Measurements from ENCODE around the gene CDK17. TPM values are rescaled to one million over a fixed set of nuclear protein-coding genes. Genes with fewer than 3 reads are reported as not detected.
A peak's percentile ranks its signal among the peaks of the same experiment; 100 is the strongest.
"Not testable (repeated sequence)": the region's sequence is repeated elsewhere in the genome, so short reads cannot be mapped to it uniquely, and the experiment has no call there.

The CDK17 gene
- 10 to 100 TPM; 51.7 to 60.6 TPM for total RNA-seq

DNA sequence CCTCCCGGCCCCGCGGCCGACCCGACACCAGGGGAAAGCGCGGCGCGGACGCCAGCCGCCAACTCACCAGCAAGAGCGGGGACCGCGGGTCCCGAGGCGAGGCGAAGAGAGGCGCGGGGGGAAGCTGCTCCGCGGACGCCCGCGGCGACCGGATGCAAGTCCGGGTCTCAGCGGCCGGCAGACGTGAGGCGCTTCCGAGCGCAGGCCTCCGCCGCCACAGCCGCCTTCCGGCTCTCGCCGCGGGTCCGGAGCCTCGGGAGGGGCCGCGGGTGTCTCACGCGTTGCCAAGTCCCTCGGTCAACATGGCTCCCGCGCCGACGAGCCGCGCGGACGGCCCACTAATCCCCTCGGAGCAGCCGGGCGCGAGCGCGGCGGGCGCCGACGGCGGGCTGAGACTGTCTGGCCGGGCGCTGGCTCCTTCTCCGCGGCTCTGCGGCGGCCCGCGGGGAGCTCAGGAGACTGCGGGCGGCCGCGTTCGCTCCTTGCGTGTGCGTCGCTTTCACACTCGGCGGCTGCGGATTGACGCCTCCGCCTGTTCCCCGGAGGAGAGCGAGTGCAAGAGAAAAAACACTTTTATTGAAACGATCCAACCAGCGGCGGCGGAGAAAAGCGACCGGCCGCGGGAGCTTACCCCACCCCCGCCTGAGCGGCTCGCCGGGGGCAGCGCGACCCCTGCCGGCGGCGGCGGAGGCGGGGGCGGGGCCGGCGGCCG lies at the start of gene CDK17:
Gene CDK17 (minus strand): TSS at position 521 of the 712 bp plus-strand sequence. CDS start 65,603 bp downstream, outside the sequence.
- H3K36me3 Mint-ChIP-seq = peaks cover 2% of the 10 kb centered on the region
- H3K4me1 Mint-ChIP-seq = peaks cover 34% of the 10 kb centered on the region
- H3K4me3 Mint-ChIP-seq = peak within 1 kb of the TSS; percentile 97
- DNase-seq (peak; percentile 95), ATAC-seq (ENCODE audit: low read depth) (peak; percentile 61)
- peak within 1 kb of the TSS; percentile 99 for H3K27ac Mint-ChIP-seq
- H3K9me3 Mint-ChIP-seq = no peaks in the 10 kb centered on the region
- POLR2A ChIA-PET = interaction anchor here (0.6 to 4.2 kb wide), 54 partner anchors 9 to 458 kb away, joined by 3 to 29 read pairs (median 4); partner anchors contain the start of genes CCDC38 and CFAP54
- no peaks in the 10 kb centered on the region for H3K27me3 Mint-ChIP-seq

DNA sequence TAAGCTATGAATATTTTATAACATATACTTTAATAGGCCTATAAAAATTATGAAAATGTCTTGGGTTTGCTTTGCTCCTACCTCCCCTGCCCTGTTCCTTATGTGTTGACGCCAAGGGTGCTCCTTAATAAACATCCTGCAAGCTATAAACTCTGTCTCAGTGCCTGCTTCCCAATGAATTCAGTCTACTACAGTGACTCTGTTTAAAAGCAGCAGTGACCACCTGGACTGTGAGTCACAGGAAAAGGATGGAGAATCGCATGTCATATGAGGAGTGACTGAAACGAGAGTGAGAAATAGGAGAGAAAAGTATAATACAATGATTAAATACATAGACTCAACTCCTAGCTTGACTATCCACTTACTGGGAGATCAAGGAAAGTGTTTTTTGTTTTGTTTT lies 48.1 kb upstream of the CDK17 start:
- Mint-ChIP-seq H3K27me3 (no peaks in the 10 kb centered on the region), H3K36me3 (peaks cover 19% of the 10 kb centered on the region), H3K9me3 (peaks cover 6% of the 10 kb centered on the region), H3K4me1 (peaks cover 33% of the 10 kb centered on the region), H3K4me3 (no peak overlapping the region), H3K27ac (peak overlapping the region; percentile 25)
- POLR2A ChIA-PET = interaction anchor here (0.6 to 1.3 kb wide), 3 partner anchors 42 to 49 kb away, joined by 3 to 4 read pairs (median 4); partner anchors contain the start of gene CDK17
- ATAC-seq (ENCODE audit: low read depth) (no peak), DNase-seq (no peak)

DNA sequence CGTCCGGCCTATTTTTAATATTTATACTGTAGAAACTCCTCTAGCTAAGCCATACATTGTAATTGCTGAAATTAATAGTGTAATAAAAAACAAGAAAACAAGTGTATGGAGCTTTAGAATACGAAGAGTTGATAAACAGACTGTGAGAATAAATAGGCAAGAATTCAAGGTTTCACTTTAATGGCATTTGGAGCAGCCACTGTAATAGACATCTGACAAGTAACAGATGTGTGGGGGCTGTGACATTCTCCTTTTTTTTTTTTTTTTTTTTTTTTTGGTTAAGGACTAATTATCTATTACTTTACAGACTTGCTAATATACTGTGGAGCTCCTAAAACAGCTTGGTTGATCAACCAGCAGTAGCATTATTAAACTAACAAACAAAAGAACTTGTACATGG lies 47.0 kb upstream of the CDK17 start:
- Mint-ChIP-seq H3K27ac (no peak overlapping the region), H3K36me3 (peaks cover 16% of the 10 kb centered on the region), H3K27me3 (no peaks in the 10 kb centered on the region), H3K9me3 (peaks cover 8% of the 10 kb centered on the region), H3K4me1 (peaks cover 35% of the 10 kb centered on the region), H3K4me3 (no peak overlapping the region)
- no peak for DNase-seq
- ATAC-seq (ENCODE audit: low read depth) = no peak
- POLR2A ChIA-PET = interaction anchor here (0.8 to 2.2 kb wide), 4 partner anchors 10 to 48 kb away, joined by 3 to 27 read pairs (median 4); no protein-coding TSS in a partner anchor

DNA sequence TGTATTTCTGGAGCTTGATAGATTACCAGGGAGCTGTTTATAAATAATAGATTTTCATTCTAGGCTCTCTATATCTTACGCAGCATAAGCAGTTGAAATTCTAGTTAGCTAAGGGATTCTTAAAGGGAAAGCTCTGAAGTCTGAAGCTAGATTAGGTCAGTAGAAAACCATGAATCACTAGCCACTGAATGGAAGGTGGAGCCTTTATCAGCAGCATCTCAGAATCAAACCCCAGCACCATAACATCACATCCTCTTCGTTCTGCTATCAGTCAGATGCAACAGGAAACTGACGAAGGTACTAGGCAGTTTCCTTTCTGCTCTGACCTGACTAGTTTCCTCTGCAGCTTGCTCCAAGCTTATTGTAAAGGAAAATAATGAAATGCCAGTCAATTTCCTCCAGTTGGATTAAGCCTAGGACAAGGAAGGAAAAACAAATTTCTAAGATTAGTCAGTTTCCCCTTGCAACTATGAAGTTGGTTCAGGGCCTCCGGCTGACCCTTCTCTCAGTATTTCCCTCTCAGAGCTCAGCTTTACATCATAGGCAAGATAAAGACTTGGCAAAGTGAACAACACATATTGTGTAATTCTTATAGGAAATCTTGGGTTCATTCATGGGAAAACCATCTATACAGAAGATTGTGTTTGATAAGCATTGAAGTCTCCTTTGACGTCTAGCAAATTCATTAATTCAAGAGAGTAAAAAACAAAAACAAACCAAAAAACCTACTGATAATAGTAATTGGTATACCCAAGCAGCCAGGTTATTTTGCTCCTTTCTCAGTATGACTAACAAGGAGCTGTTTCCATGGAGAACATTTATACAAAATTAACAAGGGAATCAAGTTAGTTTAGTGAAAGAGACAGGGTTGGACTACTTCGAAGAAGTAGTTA lies 45.7 kb upstream of the CDK17 start:
- Mint-ChIP-seq H3K4me3 (peak overlapping the region; percentile 63), H3K4me1 (peaks cover 40% of the 10 kb centered on the region), H3K27ac (peak overlapping the region; percentile 92), H3K36me3 (peaks cover 14% of the 10 kb centered on the region), H3K27me3 (no peaks in the 10 kb centered on the region), H3K9me3 (peaks cover 5% of the 10 kb centered on the region)
- ATAC-seq (ENCODE audit: low read depth) = peak; percentile 98
- POLR2A ChIA-PET = interaction anchor here (0.5 to 2.2 kb wide), 17 partner anchors 9 to 155 kb away, joined by 3 to 27 read pairs (median 4); partner anchors contain the start of genes CDK17 and CFAP54
- DNase-seq = no peak

DNA sequence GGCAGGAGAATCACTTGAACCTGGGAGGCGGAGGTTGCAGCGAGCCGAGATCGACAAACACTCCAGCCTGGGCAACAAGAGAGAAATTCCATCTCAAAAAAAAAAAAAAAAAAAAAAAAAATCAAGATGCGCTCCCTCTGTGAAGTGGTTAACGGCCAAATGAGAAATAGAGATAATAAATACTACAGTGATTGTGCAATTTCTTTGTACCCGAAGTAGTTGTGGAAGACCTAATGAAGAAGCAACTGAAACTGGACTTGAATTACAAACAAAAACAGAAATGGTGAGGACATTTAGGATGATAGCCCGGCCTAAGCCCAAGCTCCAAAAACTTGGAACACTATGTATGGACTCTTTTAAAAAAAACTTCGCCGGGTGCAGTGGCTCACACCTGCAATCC lies 44.2 kb upstream of the CDK17 start:
- Mint-ChIP-seq H3K36me3 (peaks cover 8% of the 10 kb centered on the region), H3K27me3 (no peaks in the 10 kb centered on the region), H3K9me3 (peaks cover 4% of the 10 kb centered on the region), H3K4me1 (peaks cover 39% of the 10 kb centered on the region), H3K27ac (peak overlapping the region; percentile 87), H3K4me3 (no peak overlapping the region)
- DNase-seq = no peak
- ATAC-seq (ENCODE audit: low read depth) = no peak
- POLR2A ChIA-PET = no interaction called here

DNA sequence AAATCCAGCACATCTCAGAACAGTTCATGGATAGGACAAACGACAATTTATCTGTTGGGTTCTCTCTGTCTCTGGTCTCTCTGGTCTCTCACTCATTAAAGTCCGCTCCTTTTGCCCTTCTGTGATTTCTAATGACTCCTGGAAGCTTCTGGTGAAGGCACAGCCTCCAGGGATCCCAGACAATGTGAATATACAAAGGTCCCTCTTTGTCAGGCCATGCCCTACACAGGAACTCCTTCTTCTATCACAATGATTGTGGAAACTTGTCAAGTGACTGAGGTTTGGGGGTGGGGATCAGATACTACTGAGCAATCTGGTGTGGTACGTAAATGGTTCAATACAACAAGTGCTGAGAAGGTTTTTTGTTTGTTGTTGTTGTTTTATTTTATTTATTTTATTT lies 42.7 kb upstream of the CDK17 start:
- DNase-seq = no peak
- peaks cover 4% of the 10 kb centered on the region for H3K9me3 Mint-ChIP-seq
- POLR2A ChIA-PET = no interaction called here
- no peak overlapping the region for H3K4me3 Mint-ChIP-seq
- H3K36me3 Mint-ChIP-seq = peaks cover 5% of the 10 kb centered on the region
- H3K4me1 Mint-ChIP-seq = peaks cover 42% of the 10 kb centered on the region
- H3K27ac Mint-ChIP-seq = no peak overlapping the region
- no peaks in the 10 kb centered on the region for H3K27me3 Mint-ChIP-seq
- no peak for ATAC-seq (ENCODE audit: low read depth)

DNA sequence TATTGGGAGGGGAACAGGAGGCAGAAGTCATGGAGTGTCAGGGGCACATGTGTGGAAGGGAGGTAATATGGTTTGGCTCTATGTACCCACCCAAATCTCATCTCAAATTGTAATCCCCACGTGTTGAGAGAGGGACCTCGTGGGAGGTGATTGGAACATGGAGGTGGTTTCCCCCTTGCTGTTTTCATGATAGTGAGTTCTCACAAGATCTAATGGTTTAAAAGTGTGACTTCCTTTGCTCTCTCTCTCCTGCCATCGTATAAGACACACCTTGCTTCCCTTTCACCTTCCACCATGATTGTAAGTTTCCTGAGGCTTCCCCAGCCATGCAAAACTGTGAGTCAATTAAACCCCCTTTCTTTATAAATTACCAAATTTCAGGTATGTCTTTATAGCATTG lies 41.6 kb upstream of the CDK17 start:
- ATAC-seq (ENCODE audit: low read depth) (no peak), DNase-seq (no peak)
- POLR2A ChIA-PET = no interaction called here
- no peaks in the 10 kb centered on the region for H3K27me3 Mint-ChIP-seq
- no peak overlapping the region for H3K4me3 Mint-ChIP-seq
- H3K27ac Mint-ChIP-seq = peak overlapping the region; percentile 72
- H3K4me1 Mint-ChIP-seq = peaks cover 42% of the 10 kb centered on the region
- peaks cover 5% of the 10 kb centered on the region for H3K36me3 Mint-ChIP-seq
- peaks cover 4% of the 10 kb centered on the region for H3K9me3 Mint-ChIP-seq

DNA sequence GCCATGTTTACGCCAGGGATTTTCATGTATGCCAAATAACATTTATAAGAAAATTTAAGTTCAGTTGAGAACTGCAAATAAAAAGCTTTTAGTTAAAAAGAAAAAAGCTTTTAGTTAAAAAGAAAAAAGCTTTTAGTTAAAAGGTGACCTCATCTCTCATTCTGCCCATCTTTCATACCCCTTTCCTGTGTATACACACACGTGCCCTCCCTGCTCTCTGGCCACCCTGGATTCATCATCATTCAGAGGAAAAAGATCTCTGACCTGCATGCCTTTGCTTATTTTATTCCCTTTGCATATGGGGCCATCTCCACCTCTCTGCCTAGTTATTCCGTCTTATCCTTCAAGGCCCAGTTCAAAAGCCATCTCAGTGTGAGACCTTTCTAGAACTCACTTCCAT lies 38.1 kb upstream of the CDK17 start:
- no peaks in the 10 kb centered on the region for H3K27me3 Mint-ChIP-seq
- POLR2A ChIA-PET = no interaction called here
- H3K27ac Mint-ChIP-seq = peak overlapping the region; percentile 39
- ATAC-seq (ENCODE audit: low read depth) (no peak), DNase-seq (no peak)
- peaks cover 6% of the 10 kb centered on the region for H3K9me3 Mint-ChIP-seq
- H3K4me1 Mint-ChIP-seq = peaks cover 32% of the 10 kb centered on the region
- H3K36me3 Mint-ChIP-seq = peaks cover 9% of the 10 kb centered on the region
- no peak overlapping the region for H3K4me3 Mint-ChIP-seq

DNA sequence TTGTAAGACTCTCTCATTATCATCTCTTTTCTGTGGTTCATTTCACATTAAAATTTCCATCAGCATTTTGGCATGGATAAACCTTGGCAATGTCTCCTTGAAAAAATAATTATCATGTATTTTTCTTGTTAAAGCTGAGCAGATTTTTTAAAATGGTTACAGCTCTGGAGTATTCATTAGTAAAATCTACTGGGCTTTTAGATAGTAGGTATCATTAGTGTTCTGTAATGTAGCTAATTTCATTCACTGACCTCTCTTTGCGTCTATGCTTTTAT lies 36.9 kb upstream of the CDK17 start:
- Mint-ChIP-seq H3K4me3 (no peak overlapping the region), H3K27ac (no peak overlapping the region), H3K4me1 (peaks cover 29% of the 10 kb centered on the region), H3K36me3 (peaks cover 9% of the 10 kb centered on the region), H3K9me3 (peaks cover 5% of the 10 kb centered on the region), H3K27me3 (no peaks in the 10 kb centered on the region)
- POLR2A ChIA-PET = interaction anchor here (0.7 to 1.0 kb wide), 2 partner anchors 8 to 10 kb away, joined by 3 to 7 read pairs; no protein-coding TSS in a partner anchor
- ATAC-seq (ENCODE audit: low read depth) (no peak), DNase-seq (no peak)

DNA sequence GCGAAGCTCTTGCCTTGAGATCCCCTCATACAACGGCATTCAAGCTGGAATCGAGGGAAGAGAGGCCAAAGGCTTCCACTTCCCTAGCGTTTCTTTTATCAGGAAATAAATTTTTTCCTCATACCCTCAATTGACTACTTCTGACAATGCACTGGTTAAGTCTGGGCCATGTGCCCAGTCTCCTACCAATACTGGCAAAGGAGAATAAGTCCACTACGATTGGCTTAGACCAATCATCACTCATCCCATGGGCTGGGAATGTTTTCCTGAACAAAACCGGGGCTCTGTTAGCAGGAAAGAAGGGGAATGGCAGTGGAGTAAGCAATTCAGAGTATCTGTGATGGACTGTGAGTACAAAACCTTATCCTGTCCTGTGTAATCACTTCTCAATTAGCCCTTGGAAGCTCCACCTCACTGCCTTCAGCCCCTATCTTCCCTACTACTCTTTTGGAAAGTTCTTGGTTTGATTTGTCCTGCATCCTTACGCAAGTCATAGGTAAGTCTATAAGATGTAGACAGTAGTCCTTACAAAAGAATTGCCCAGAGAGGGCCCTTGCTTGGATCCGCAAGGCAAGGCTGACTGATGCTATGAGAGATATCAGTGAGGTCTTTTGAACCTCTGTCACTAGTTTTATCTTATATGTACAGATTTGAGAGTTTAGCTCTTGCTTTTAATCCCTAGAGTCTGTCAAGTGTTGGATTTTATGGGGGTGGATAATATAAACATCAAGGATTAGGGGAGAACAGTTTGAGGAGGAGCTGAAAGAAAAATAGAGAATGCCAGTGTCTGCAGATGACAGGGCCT lies 36.3 kb upstream of the CDK17 start:
- POLR2A ChIA-PET = interaction anchor here (0.7 to 3.3 kb wide), 5 partner anchors 9 to 37 kb away, joined by 3 to 27 read pairs (median 3); no protein-coding TSS in a partner anchor
- peaks cover 5% of the 10 kb centered on the region for H3K9me3 Mint-ChIP-seq
- no peak overlapping the region for H3K4me3 Mint-ChIP-seq
- H3K36me3 Mint-ChIP-seq = peaks cover 9% of the 10 kb centered on the region
- no peak overlapping the region for H3K27ac Mint-ChIP-seq
- H3K27me3 Mint-ChIP-seq = no peaks in the 10 kb centered on the region
- H3K4me1 Mint-ChIP-seq = peaks cover 25% of the 10 kb centered on the region
- ATAC-seq (ENCODE audit: low read depth) = no peak
- DNase-seq = no peak

DNA sequence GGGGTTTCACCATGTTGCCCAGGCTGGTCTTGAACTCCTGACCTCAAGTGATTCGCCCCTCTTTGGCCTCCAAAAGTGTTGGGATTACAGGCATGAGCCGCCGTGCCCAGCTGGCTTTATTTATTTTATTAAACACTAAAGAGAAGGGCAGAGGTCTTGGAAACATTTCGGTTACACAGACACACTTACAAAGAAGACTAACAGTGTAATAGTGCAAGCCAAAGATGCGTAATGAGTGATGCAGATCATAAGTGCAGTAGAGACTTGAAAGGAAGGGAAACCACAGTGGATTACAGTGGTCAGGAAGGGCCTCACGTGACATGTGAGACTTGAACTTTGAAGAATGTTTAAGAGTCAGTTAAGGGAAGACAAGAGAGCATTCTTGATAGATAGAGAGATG lies 33.9 kb upstream of the CDK17 start:
- Mint-ChIP-seq H3K4me3 (peak overlapping the region; percentile 59), H3K4me1 (peaks cover 24% of the 10 kb centered on the region), H3K36me3 (peaks cover 6% of the 10 kb centered on the region), H3K27me3 (no peaks in the 10 kb centered on the region), H3K27ac (peak overlapping the region; percentile 84), H3K9me3 (peaks cover 2% of the 10 kb centered on the region)
- DNase-seq = peak; percentile 53
- ATAC-seq (ENCODE audit: low read depth) = peak; percentile 97
- POLR2A ChIA-PET = interaction anchor here (0.8 to 3.3 kb wide), 3 partner anchors 12 to 55 kb away, joined by 5 to 27 read pairs (median 6); partner anchors contain the start of genes CDK17 and CFAP54

DNA sequence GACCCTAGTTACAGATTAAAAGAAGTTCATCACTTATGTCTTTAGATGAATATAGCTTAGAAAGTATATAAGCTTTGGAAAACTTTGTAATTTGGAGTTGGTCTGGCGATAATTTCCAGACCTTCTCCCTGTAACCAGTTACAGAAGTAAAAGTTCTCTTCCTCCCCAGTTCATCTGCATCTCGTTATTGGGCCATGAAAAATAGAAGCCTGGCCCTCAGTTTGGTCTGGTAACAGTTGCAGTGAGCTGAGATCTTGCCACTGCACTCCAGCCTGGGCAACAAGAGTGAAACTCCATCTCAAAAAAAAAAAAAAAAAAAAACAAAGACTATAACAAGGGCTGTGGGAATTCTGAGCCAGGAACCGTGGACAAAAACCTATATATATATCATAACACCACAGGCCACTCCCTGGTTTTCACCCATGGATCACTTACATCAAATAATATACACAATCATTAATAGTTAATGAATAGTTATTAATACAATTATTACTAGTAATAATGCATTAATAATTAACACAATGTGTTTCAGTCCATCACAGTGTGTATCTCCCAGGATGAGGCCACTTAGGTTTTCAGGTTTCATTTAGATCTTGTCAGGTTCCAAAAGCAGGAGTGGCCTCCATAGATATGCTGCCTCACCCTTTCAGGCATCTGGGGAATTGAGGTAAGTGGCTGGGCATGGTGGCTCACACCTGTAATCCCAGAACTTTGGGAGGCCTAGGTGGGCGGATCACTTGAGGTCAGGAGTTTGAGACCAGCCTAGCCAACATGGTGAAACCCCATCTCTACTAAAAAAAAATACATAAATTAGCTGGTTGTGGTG lies 32.5 kb upstream of the CDK17 start:
- not testable (repeated sequence) for ATAC-seq (ENCODE audit: low read depth); H3K27me3 Mint-ChIP-seq; H3K36me3 Mint-ChIP-seq; H3K9me3 Mint-ChIP-seq; DNase-seq; H3K4me3 Mint-ChIP-seq
- POLR2A ChIA-PET = interaction anchor here (0.7 kb wide), 1 partner anchor 21 kb away, joined by 7 read pairs; no protein-coding TSS in a partner anchor
- H3K27ac Mint-ChIP-seq = peak overlapping the region; percentile 17
- H3K4me1 Mint-ChIP-seq = peaks cover 25% of the 10 kb centered on the region
